T-cell (primary cell): ENCODE data around the gene COL25A1. TPM values are rescaled to one million over a fixed set of nuclear protein-coding genes. Genes with fewer than 3 reads are reported as not detected.
"Not testable (repeated sequence)": the region's sequence is repeated elsewhere in the genome, so short reads cannot be mapped to it uniquely, and the experiment has no call there.

ENCODE experiments used
- ATAC-seq, 4 experiments: fragments of 200-7000 bp in 3 of 4; fragments of 150-1000 bp in 1 of 4; cut with Tn5 transposase; replicated peaks in 1 of 4; 1 replicate in 3 of 4; 2 replicates in 1 of 4; pipeline ENCODE4 v1.10.0; 2021; ENCODE audit warnings: moderate library complexity in 3 of 4, mild to moderate bottlenecking in 2 of 4, moderate number of reproducible peaks in 1 of 4
- CTCF ChIA-PET, 2 donors: fragments of 300-600 bp; sonication (Branson Sonifier 250); formaldehyde crosslinking; loops; one replicate each; lab custom pipeline; 2022; ENCODE audit warnings: antibody characterized with exemption in 2 of 2; lab: Charles Lee
- POLR2A ChIA-PET, 2 donors: fragments of 300-600 bp; sonication (Branson Sonifier 250); formaldehyde crosslinking; loops; one replicate each; lab custom pipeline; 2022; ENCODE audit warnings: antibody characterized with exemption in 2 of 2; lab: Charles Lee
- DNase-seq, 35 experiments: peaks; one replicate each; pipeline versions ENCODE4 v3.0.0 to v3.0.0-alpha.2; 2013 to 2023
- H3K27ac ChIP-seq: one replicate; pipeline ENCODE4 v1.5.1; 2013; ENCODE audit warnings: low read length
- H3K27me3 ChIP-seq, 2 experiments: replicated peaks in 1 of 2; 1 replicate in 1 of 2; 2 replicates in 1 of 2; pipeline versions ENCODE4 v1.6.1 to v1.7.0; 2013; ENCODE audit warnings: low read length in 1 of 2, mixed read lengths in 1 of 2; ENCODE audit not compliant: control insufficient read depth in 2 of 2, insufficient read depth in 2 of 2; ENCODE audit errors: extremely low read depth in 1 of 2
- H3K36me3 ChIP-seq, 2 donors: 1 replicate in 1 of 2; 2 replicates in 1 of 2; pipeline versions ENCODE4 v1.6.1 to v1.7.0; 2013; ENCODE audit warnings: low read length in 1 of 2; ENCODE audit not compliant: control insufficient read depth in 2 of 2, insufficient read depth in 1 of 2; ENCODE audit errors: extremely low read depth in 1 of 2
- H3K4me1 ChIP-seq, 2 experiments: 1 replicate in 1 of 2; 2 replicates in 1 of 2; pipeline versions ENCODE4 v1.6.1 to v1.7.0; 2013; ENCODE audit warnings: low read length in 2 of 2, mixed read lengths in 1 of 2; ENCODE audit not compliant: insufficient read depth in 2 of 2, control insufficient read depth in 1 of 2; ENCODE audit errors: extremely low read depth in 1 of 2
- H3K4me3 ChIP-seq, 2 donors: 1 replicate in 1 of 2; 2 replicates in 1 of 2; pipeline versions ENCODE4 v1.5.1 to v1.7.0; 2013; ENCODE audit warnings: mild to moderate bottlenecking in 2 of 2, low read length in 1 of 2, moderate library complexity in 1 of 2; ENCODE audit not compliant: control insufficient read depth in 1 of 2; ENCODE audit errors: extremely low read depth in 1 of 2
- H3K9me3 ChIP-seq: 2 replicates; pipeline ENCODE4 v1.7.0; 2013
- H3K27ac Mint-ChIP-seq, 2 donors: one replicate each; pipeline ENCODE4 v1.8.0; 2020 to 2021; ENCODE audit warnings: mild to moderate bottlenecking in 2 of 2, mixed read lengths in 2 of 2
- H3K27me3 Mint-ChIP-seq, 2 donors: one replicate each; pipeline ENCODE4 v1.8.0; 2021 to 2022; ENCODE audit warnings: mixed read lengths in 2 of 2
- H3K36me3 Mint-ChIP-seq: one replicate; pipeline ENCODE4 v1.8.0; 2021; ENCODE audit warnings: mixed read lengths
- H3K4me1 Mint-ChIP-seq, 3 donors: one replicate each; pipeline ENCODE4 v1.8.0; 2020 to 2022; ENCODE audit warnings: mixed read lengths in 3 of 3, mild to moderate bottlenecking in 1 of 3
- H3K4me3 Mint-ChIP-seq, 3 donors: one replicate each; pipeline ENCODE4 v1.8.0; 2020 to 2022; ENCODE audit warnings: mild to moderate bottlenecking in 3 of 3, mixed read lengths in 3 of 3, moderate library complexity in 3 of 3
- H3K9me3 Mint-ChIP-seq, 3 donors: one replicate each; pipeline ENCODE4 v1.8.0; 2020 to 2022; ENCODE audit warnings: mixed read lengths in 3 of 3
- WGBS: methylation state at CpG from one replicate; pipeline ENCODE4 v1.1.5; 2013; ENCODE audit warnings: missing lambda C conversion rate; ENCODE audit not compliant: insufficient coverage; 5-methylcytosine and 5-hydroxymethylcytosine counted together
- total RNA-seq, 35 experiments: library from RNA in 6 of 35; stranded (reverse) in 6 of 35; fragments of 120-200 nt in 1 of 35; gene quantifications; one replicate each; pipeline versions ENCODE4 v1.2.1 to v1.2.4 and lab custom pipeline; 2013 to 2026

Gene COL25A1
- total RNA-seq, 5 donors from 2014 or later (not counting 1 experiment from before 2014, with no cell fraction given) = 0.53 to 0.56 TPM; not detected in 3

DNA sequence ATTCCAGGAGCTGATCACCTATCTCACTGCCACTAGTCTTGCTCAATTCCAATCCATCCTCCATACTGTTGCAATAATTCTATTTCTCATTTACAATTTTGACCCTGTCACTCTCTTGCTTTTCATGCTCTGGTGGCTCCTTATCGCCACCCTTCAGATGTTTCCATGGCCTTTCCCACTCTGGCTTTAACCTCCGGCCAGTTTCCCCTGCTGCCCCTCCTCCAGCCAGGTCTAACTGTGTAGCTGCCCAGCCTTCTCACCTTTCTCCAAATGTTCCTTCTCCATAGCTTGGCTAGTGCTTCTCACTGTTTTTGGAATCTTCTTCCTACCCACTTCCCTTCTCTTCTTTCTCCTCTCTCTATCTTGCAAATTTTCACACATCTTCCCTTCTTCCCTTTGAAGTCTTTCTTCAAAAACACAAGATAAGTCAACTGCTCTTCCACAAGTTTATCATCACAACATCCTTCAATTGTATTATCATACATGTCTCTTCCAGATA, 153.8 kb downstream of the COL25A1 start:
- peaks cover 0 to under 1% (median under 1%) of the 10 kb centered on the region in 3 donors for H3K9me3 Mint-ChIP-seq
- CTCF ChIA-PET = no interaction called here

GRCh38 chr4:109147135-109147534, 155.3 kb downstream of the COL25A1 start:
- DNase-seq = no peak
- ChIA-PET CTCF (interaction anchor here in 1 of 2 donors (0.7 kb wide), 1 partner anchor 453 kb away, joined by 9 read pairs; no protein-coding TSS in a partner anchor), POLR2A (interaction anchor here in 1 of 2 donors (0.5 kb wide), 1 partner anchor 54 kb away, joined by 3 read pairs; no protein-coding TSS in a partner anchor)
- Histone ChIP-seq H3K9me3 (no peaks in the 10 kb centered on the region), H3K4me1 (no peaks in the 10 kb centered on the region), H3K27me3 (peaks cover 0 to 3% of the 10 kb centered on the region in 2 experiments), H3K27ac (no peak overlapping the region), H3K36me3 (no peaks in the 10 kb centered on the region), H3K4me3 (no peak overlapping the region)
- no peaks in the 10 kb centered on the region for H3K4me1 Mint-ChIP-seq
- H3K27me3 Mint-ChIP-seq = peaks cover 0 to 10% of the 10 kb centered on the region in 2 donors
- peaks cover 0 to 9% (median 8%) of the 10 kb centered on the region in 3 donors for H3K9me3 Mint-ChIP-seq
- H3K4me3 Mint-ChIP-seq = no peak overlapping the region
- no CpG with 5 or more reads among the region's 1 CpG for WGBS
- H3K27ac Mint-ChIP-seq = no peak overlapping the region
- no peaks in the 10 kb centered on the region for H3K36me3 Mint-ChIP-seq
- ATAC-seq = no peak

More for the DNA sequence above, 153.8 kb downstream of the COL25A1 start:
- no peaks in the 10 kb centered on the region for H3K36me3 ChIP-seq
- no peaks in the 10 kb centered on the region for H3K4me1 ChIP-seq
- POLR2A ChIA-PET = no interaction called here
- Mint-ChIP-seq H3K27ac (no peak overlapping the region), H3K4me3 (no peak overlapping the region), H3K27me3 (peaks cover 3 to 13% of the 10 kb centered on the region in 2 donors), H3K36me3 (no peaks in the 10 kb centered on the region), H3K4me1 (no peaks in the 10 kb centered on the region)
- DNase-seq (no peak), ATAC-seq (no peak)
- no peak overlapping the region for H3K4me3 ChIP-seq
- no peaks in the 10 kb centered on the region for H3K9me3 ChIP-seq
- peaks cover 0 to 3% of the 10 kb centered on the region in 2 experiments for H3K27me3 ChIP-seq
- no peak overlapping the region for H3K27ac ChIP-seq
- 86% methylated on average over 2 of the region's 2 CpGs for WGBS

- Mint-ChIP-seq H3K4me1 (no peaks in the 10 kb centered on the region), H3K27me3 (peaks cover 0 to 13% of the 10 kb centered on the region in 2 donors), H3K36me3 (no peaks in the 10 kb centered on the region), H3K4me3 (no peak overlapping the region), H3K9me3 (peaks cover 3 to 14% (median 13%) of the 10 kb centered on the region in 3 donors), H3K27ac (no peak overlapping the region)
- DNase-seq = no peak
- Histone ChIP-seq H3K4me3 (no peak overlapping the region), H3K36me3 (no peaks in the 10 kb centered on the region), H3K27me3 (peaks cover 0 to 3% of the 10 kb centered on the region in 2 experiments), H3K9me3 (no peaks in the 10 kb centered on the region), H3K27ac (no peak overlapping the region), H3K4me1 (no peaks in the 10 kb centered on the region)
- WGBS = no CpG with 5 or more reads among the region's 1 CpG
- ATAC-seq = no peak
- ChIA-PET CTCF (no interaction called here), POLR2A (interaction anchor here in 1 of 2 donors (0.5 kb wide), 1 partner anchor 54 kb away, joined by 3 read pairs; no protein-coding TSS in a partner anchor)
Observed at GRCh38 chr4:109146499-109146898, 156.0 kb downstream of the COL25A1 start.

DNA sequence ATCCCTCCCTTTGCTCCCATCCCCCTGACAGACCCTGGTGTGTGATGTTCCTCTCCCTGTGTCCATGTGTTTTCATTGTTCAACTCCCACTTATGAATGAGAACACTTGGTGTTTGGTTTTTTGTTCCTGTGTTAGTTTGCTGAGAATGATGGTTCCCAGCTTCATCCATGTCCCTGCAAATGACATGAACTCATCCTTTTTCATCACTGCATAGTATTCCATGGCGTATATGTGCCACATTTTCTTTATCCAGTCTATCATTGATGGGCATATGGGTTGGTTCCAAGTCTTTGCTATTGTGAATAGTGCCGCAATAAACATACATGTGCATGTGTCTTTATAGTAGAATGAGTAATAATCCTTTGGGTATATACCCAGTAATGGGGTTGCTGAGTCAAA, 164.3 kb downstream of the COL25A1 start:
- H3K4me3 Mint-ChIP-seq, H3K4me3 ChIP-seq, H3K27ac Mint-ChIP-seq, H3K4me1 Mint-ChIP-seq, H3K27me3 ChIP-seq, CTCF ChIA-PET, H3K27me3 Mint-ChIP-seq, H3K4me1 ChIP-seq, H3K27ac ChIP-seq, H3K9me3 ChIP-seq, DNase-seq, POLR2A ChIA-PET, H3K36me3 ChIP-seq, H3K36me3 Mint-ChIP-seq, ATAC-seq: not testable (repeated sequence)
- peaks cover 3 to 12% (median 11%) of the 10 kb centered on the region in 3 donors for H3K9me3 Mint-ChIP-seq
- no CpG with 5 or more reads among the region's 2 CpGs for WGBS

DNA sequence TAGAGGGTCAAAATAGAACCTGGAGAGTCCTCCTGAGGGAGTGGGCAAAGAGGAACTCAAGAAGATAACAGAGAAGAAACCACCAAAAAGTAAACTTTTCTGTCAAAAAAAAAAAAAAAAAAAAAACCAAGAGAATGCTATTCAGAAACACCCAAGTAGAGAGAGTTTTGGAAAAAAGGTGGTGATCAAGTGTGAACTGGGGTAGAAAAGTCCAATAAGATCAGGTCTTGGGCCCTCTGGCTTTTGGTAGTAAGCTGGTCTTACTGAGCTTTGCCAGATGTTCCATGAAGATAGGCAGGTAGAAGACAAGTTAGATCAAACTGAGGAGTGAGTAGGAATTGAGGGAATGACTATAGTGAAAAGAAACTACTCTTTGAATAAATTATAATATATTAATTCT, 167.5 kb downstream of the COL25A1 start:
- Histone ChIP-seq H3K27ac (no peak overlapping the region), H3K9me3 (no peaks in the 10 kb centered on the region), H3K36me3 (no peaks in the 10 kb centered on the region), H3K4me3 (no peak overlapping the region), H3K27me3 (no peaks in the 10 kb centered on the region), H3K4me1 (no peaks in the 10 kb centered on the region)
- Mint-ChIP-seq H3K4me1 (no peaks in the 10 kb centered on the region), H3K27ac (no peak overlapping the region), H3K4me3 (no peak overlapping the region), H3K9me3 (peaks cover 0 to 4% (median 3%) of the 10 kb centered on the region in 3 donors), H3K36me3 (no peaks in the 10 kb centered on the region), H3K27me3 (no peaks in the 10 kb centered on the region)
- DNase-seq = no peak
- ATAC-seq = no peak
- ChIA-PET CTCF (interaction anchor here in 1 of 2 donors (0.7 kb wide), 1 partner anchor 80 kb away, joined by 5 read pairs; no protein-coding TSS in a partner anchor), POLR2A (no interaction called here)

DNA sequence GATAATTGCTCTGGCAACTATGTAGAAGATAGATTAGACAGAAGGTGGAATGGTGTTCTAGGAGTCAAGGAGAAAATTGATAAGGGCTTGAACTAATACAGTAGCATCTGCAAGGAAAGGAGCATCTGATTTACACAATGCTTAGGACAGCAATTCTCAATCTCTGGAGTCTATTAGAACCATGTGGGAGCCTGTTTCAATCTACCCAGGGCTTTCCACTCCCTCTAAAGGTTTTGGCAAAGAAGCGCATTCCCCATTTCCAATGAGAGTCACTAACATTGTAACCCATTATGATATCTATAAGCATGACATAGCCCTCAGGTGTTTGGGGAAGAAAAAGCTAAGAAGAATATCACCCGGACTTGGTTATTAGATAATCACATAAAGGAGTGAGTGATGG, 168.2 kb downstream of the COL25A1 start:
- no CpG with 5 or more reads among the region's 2 CpGs for WGBS
- no peaks in the 10 kb centered on the region for H3K9me3 ChIP-seq
- CTCF ChIA-PET = interaction anchor here in 1 of 2 donors (0.7 kb wide), 1 partner anchor 80 kb away, joined by 5 read pairs; no protein-coding TSS in a partner anchor

More for the DNA sequence above, 168.2 kb downstream of the COL25A1 start:
- Histone ChIP-seq H3K27me3 (no peaks in the 10 kb centered on the region), H3K36me3 (no peaks in the 10 kb centered on the region), H3K4me1 (no peaks in the 10 kb centered on the region), H3K27ac (no peak overlapping the region), H3K4me3 (no peak overlapping the region)
- Mint-ChIP-seq H3K27ac (no peak overlapping the region), H3K4me1 (no peaks in the 10 kb centered on the region), H3K9me3 (peaks cover 0 to 4% (median 3%) of the 10 kb centered on the region in 3 donors), H3K27me3 (no peaks in the 10 kb centered on the region), H3K36me3 (no peaks in the 10 kb centered on the region), H3K4me3 (no peak overlapping the region)
- POLR2A ChIA-PET = no interaction called here
- DNase-seq (no peak), ATAC-seq (no peak)
